Naive thymus-derived CD4-positive, alpha-beta T cell (primary cell): Measurements from ENCODE around the gene PIP4K2A. TPM values are rescaled to one million over a fixed set of nuclear protein-coding genes. Genes with fewer than 3 reads are reported as not detected.
A peak's percentile ranks its signal among the peaks of the same experiment; 100 is the strongest.

Experiments
- ATAC-seq: fragments of 150-1000 bp; cut with Tn5 transposase; 2 replicates; pipeline ENCODE4 v1.10.0; 2021; ENCODE audit warnings: mild to moderate bottlenecking, moderate library complexity
- CTCF ChIA-PET: fragments of 350-600 bp; sonication (Branson Sonifier 250); formaldehyde crosslinking; loops from one replicate; lab custom pipeline; 2021; ENCODE audit warnings: antibody characterized with exemption; lab: Charles Lee
- POLR2A ChIA-PET: fragments of 350-600 bp; sonication (Branson Sonifier 250); formaldehyde crosslinking; loops from one replicate; lab custom pipeline; 2021; ENCODE audit warnings: antibody characterized with exemption, inconsistent platforms; lab: Charles Lee
- DNase-seq, 9 donors: peaks; one replicate each; pipeline versions ENCODE4 v3.0.0 to v3.0.0-alpha.2; 2020 to 2022; ENCODE audit warnings: mixed read lengths in 1 of 9
- H3K27ac ChIP-seq: one replicate; pipeline ENCODE4 v1.7.0; 2013; ENCODE audit warnings: mild to moderate bottlenecking, low read depth, low read length, moderate library complexity
- H3K27me3 ChIP-seq, 2 donors: one replicate each; pipeline ENCODE4 v1.7.0; 2013; ENCODE audit warnings: low read length in 2 of 2, mild to moderate bottlenecking in 2 of 2, moderate library complexity in 2 of 2; ENCODE audit not compliant: control insufficient read depth in 2 of 2, insufficient read depth in 2 of 2
- H3K36me3 ChIP-seq, 3 experiments: 1 replicate in 2 of 3; 2 replicates in 1 of 3; pipeline ENCODE4 v1.7.0; 2013; ENCODE audit warnings: low read length in 3 of 3, mild to moderate bottlenecking in 3 of 3, moderate library complexity in 1 of 3; ENCODE audit not compliant: insufficient read depth in 3 of 3, control insufficient read depth in 2 of 3
- H3K4me1 ChIP-seq, 2 donors: one replicate each; pipeline ENCODE4 v1.7.0; 2013; ENCODE audit warnings: low read length in 2 of 2, mild to moderate bottlenecking in 2 of 2, moderate library complexity in 1 of 2; ENCODE audit not compliant: control insufficient read depth in 2 of 2, insufficient read depth in 2 of 2
- H3K4me3 ChIP-seq: 2 replicates; pipeline ENCODE4 v1.7.0; 2013; ENCODE audit warnings: mild to moderate bottlenecking, low read length
- H3K9me3 ChIP-seq, 3 experiments: 1 replicate in 2 of 3; 2 replicates in 1 of 3; pipeline ENCODE4 v1.7.0; 2013; ENCODE audit warnings: low read length in 3 of 3; ENCODE audit not compliant: control insufficient read depth in 2 of 3
- H3K27ac Mint-ChIP-seq, 9 donors: one replicate each; pipeline ENCODE4 v1.8.0; 2020 to 2022; ENCODE audit warnings: mixed read lengths in 9 of 9, mild to moderate bottlenecking in 8 of 9, moderate library complexity in 5 of 9, inconsistent platforms in 2 of 9
- H3K27me3 Mint-ChIP-seq, 5 donors: one replicate each; pipeline ENCODE4 v1.8.0; 2021 to 2022; ENCODE audit warnings: mixed read lengths in 5 of 5, mild to moderate bottlenecking in 1 of 5
- H3K36me3 Mint-ChIP-seq, 5 donors: one replicate each; pipeline ENCODE4 v1.8.0; 2020 to 2022; ENCODE audit warnings: mixed read lengths in 5 of 5, mild to moderate bottlenecking in 3 of 5, inconsistent platforms in 1 of 5
- H3K4me1 Mint-ChIP-seq, 7 donors: one replicate each; pipeline ENCODE4 v1.8.0; 2020 to 2022; ENCODE audit warnings: mixed read lengths in 7 of 7, mild to moderate bottlenecking in 3 of 7, inconsistent platforms in 1 of 7
- H3K4me3 Mint-ChIP-seq, 10 donors: one replicate each; pipeline ENCODE4 v1.8.0; 2020 to 2022; ENCODE audit warnings: mild to moderate bottlenecking in 10 of 10, mixed read lengths in 10 of 10, moderate library complexity in 6 of 10, inconsistent platforms in 2 of 10
- H3K9me3 Mint-ChIP-seq, 11 donors: one replicate each; pipeline ENCODE4 v1.8.0; 2020 to 2022; ENCODE audit warnings: mixed read lengths in 11 of 11, mild to moderate bottlenecking in 4 of 11, inconsistent platforms in 1 of 11, moderate library complexity in 1 of 11
- intact Hi-C, 2 donors: fragments of 100-400 bp; cut with micrococcal nuclease; formaldehyde crosslinking; loops; one replicate each; pipeline ENCODE4 v1.15.1; 2023
- polyA plus RNA-seq, 2 donors: library from polyadenylated mRNA; unstranded; fragments of 300-500 nt; fragmentation: Illumina TruSeq; gene quantifications; one replicate each; pipeline ENCODE4 v1.2.3, GENCODE V29; 2021
- total RNA-seq, 6 experiments: library from RNA in 5 of 6; stranded (reverse) in 5 of 6; gene quantifications; 1 replicate in 5 of 6; 2 replicates in 1 of 6; pipeline ENCODE4 v1.2.3 and lab custom pipeline; 2021 to 2026

The PIP4K2A gene
- total and polyA plus RNA-seq, 7 experiments from 2014 or later = 40.9 to 152 (median 134) TPM

- Mint-ChIP-seq H3K4me3 (no peak overlapping the region), H3K36me3 (peaks cover 17 to 81% (median 50%) of the 10 kb centered on the region in 5 donors), H3K27ac (peak overlapping the region in 1 of 9 donors; percentile 8), H3K9me3 (peaks cover 0 to 2% (median 0%) of the 10 kb centered on the region in 11 donors), H3K4me1 (peaks cover 3 to 16% (median 14%) of the 10 kb centered on the region in 7 donors), H3K27me3 (no peaks in the 10 kb centered on the region)
- ChIA-PET CTCF (no interaction called here), POLR2A (interaction anchor here (0.6 kb wide), 1 partner anchor 828 kb away, joined by 3 read pairs; no protein-coding TSS in a partner anchor)
- intact Hi-C loops = no loop called here
- Histone ChIP-seq H3K9me3 (no peaks in the 10 kb centered on the region), H3K27me3 (no peaks in the 10 kb centered on the region), H3K4me1 (peaks cover 0 to 8% of the 10 kb centered on the region in 2 donors), H3K4me3 (no peak overlapping the region), H3K36me3 (peaks cover 10 to 99% (median 50%) of the 10 kb centered on the region in 3 experiments), H3K27ac (no peak overlapping the region)
- ATAC-seq = no peak
- DNase-seq = no peak
These were observed 171.6 kb downstream of the PIP4K2A start for GRCh38 chr10:22542773-22543172.

- Mint-ChIP-seq H3K9me3 (peaks cover 0 to 2% (median 0%) of the 10 kb centered on the region in 11 donors), H3K27ac (peak overlapping the region in 6 of 9 donors; percentile 12 to 70 (median 44)), H3K4me1 (peaks cover 3 to 14% (median 12%) of the 10 kb centered on the region in 7 donors), H3K36me3 (peaks cover 22 to 82% (median 49%) of the 10 kb centered on the region in 5 donors), H3K27me3 (no peaks in the 10 kb centered on the region), H3K4me3 (no peak overlapping the region)
- Histone ChIP-seq H3K4me1 (peaks cover 0 to 8% of the 10 kb centered on the region in 2 donors), H3K27me3 (no peaks in the 10 kb centered on the region), H3K9me3 (no peaks in the 10 kb centered on the region), H3K27ac (no peak overlapping the region), H3K36me3 (peaks cover 8 to 99% (median 43%) of the 10 kb centered on the region in 3 experiments), H3K4me3 (no peak overlapping the region)
- POLR2A ChIA-PET = interaction anchor here (0.6 kb wide), 1 partner anchor 827 kb away, joined by 3 read pairs; no protein-coding TSS in a partner anchor
- intact Hi-C loops = no loop called here
- CTCF ChIA-PET = no interaction called here
- DNase-seq (no peak), ATAC-seq (no peak)
These were observed 172.5 kb downstream of the PIP4K2A start for GRCh38 chr10:22541900-22542299.

GRCh38 chr10:22539579-22540298 is 174.6 kb downstream of the PIP4K2A start:
- ChIA-PET CTCF (no interaction called here), POLR2A (interaction anchor here (0.6 kb wide), 1 partner anchor 192 kb away, joined by 3 read pairs; no protein-coding TSS in a partner anchor)
- Histone ChIP-seq H3K4me3 (no peak overlapping the region), H3K27ac (no peak overlapping the region), H3K4me1 (peaks cover 0 to 2% of the 10 kb centered on the region in 2 donors), H3K9me3 (no peaks in the 10 kb centered on the region), H3K36me3 (peaks cover 8 to 94% (median 35%) of the 10 kb centered on the region in 3 experiments), H3K27me3 (no peaks in the 10 kb centered on the region)
- Mint-ChIP-seq H3K4me1 (peaks cover 0 to 7% (median 3%) of the 10 kb centered on the region in 7 donors), H3K9me3 (peaks cover 0 to 3% (median 0%) of the 10 kb centered on the region in 11 donors), H3K36me3 (peaks cover 30 to 89% (median 65%) of the 10 kb centered on the region in 5 donors), H3K4me3 (no peak overlapping the region), H3K27ac (peak overlapping the region in 3 of 9 donors; percentile 5 to 65 (median 45)), H3K27me3 (no peaks in the 10 kb centered on the region)
- ATAC-seq (no peak), DNase-seq (no peak)
- intact Hi-C loops = no loop called here

GRCh38 chr10:22537810-22538209 is 176.6 kb downstream of the PIP4K2A start:
- no peaks in the 10 kb centered on the region for H3K27me3 Mint-ChIP-seq
- ATAC-seq (no peak), DNase-seq (no peak)
- peaks cover 0 to 5% (median 0%) of the 10 kb centered on the region in 7 donors for H3K4me1 Mint-ChIP-seq
- peak overlapping the region in 2 of 9 donors; percentile 21 to 28 for H3K27ac Mint-ChIP-seq
- H3K27ac ChIP-seq = no peak overlapping the region
- intact Hi-C loops = no loop called here
- H3K4me1 ChIP-seq = no peaks in the 10 kb centered on the region
- no peak overlapping the region for H3K4me3 Mint-ChIP-seq
- H3K9me3 Mint-ChIP-seq = peaks cover 0 to 3% (median 0%) of the 10 kb centered on the region in 11 donors
- peaks cover 30 to 94% (median 67%) of the 10 kb centered on the region in 5 donors for H3K36me3 Mint-ChIP-seq
- peaks cover 8 to 74% (median 28%) of the 10 kb centered on the region in 3 experiments for H3K36me3 ChIP-seq
- no peak overlapping the region for H3K4me3 ChIP-seq
- H3K27me3 ChIP-seq = no peaks in the 10 kb centered on the region
- CTCF ChIA-PET = no interaction called here
- no peaks in the 10 kb centered on the region for H3K9me3 ChIP-seq
- POLR2A ChIA-PET = no interaction called here

- Mint-ChIP-seq H3K9me3 (peaks cover 0 to 9% (median 3%) of the 10 kb centered on the region in 11 donors), H3K27me3 (no peaks in the 10 kb centered on the region), H3K4me1 (peaks cover 0 to 3% (median 0%) of the 10 kb centered on the region in 7 donors), H3K36me3 (peaks cover 26 to 82% (median 62%) of the 10 kb centered on the region in 5 donors), H3K27ac (peak overlapping the region in 2 of 9 donors; percentile 21 to 64), H3K4me3 (peak overlapping the region in 1 of 10 donors; percentile 10)
- DNase-seq (no peak), ATAC-seq (no peak)
- no peaks in the 10 kb centered on the region for H3K4me1 ChIP-seq
- POLR2A ChIA-PET = no interaction called here
- no peaks in the 10 kb centered on the region for H3K9me3 ChIP-seq
- intact Hi-C loops = no loop called here
- H3K36me3 ChIP-seq = peaks cover 8 to 63% (median 27%) of the 10 kb centered on the region in 3 experiments
- no peak overlapping the region for H3K4me3 ChIP-seq
- CTCF ChIA-PET = interaction anchor here (0.5 kb wide), 1 partner anchor 410 kb away, joined by 3 read pairs; no protein-coding TSS in a partner anchor
- H3K27ac ChIP-seq = no peak overlapping the region
- no peaks in the 10 kb centered on the region for H3K27me3 ChIP-seq
These were observed 177.8 kb downstream of the PIP4K2A start for GRCh38 chr10:22536620-22537019.

- ChIA-PET POLR2A (no interaction called here), CTCF (no interaction called here)
- no peak overlapping the region for H3K27ac ChIP-seq
- H3K4me3 ChIP-seq = no peak overlapping the region
- intact Hi-C loops = no loop called here
- Mint-ChIP-seq H3K4me3 (no peak overlapping the region), H3K27me3 (no peaks in the 10 kb centered on the region), H3K36me3 (peaks cover 23 to 67% (median 56%) of the 10 kb centered on the region in 5 donors), H3K9me3 (peaks cover 0 to 24% (median 3%) of the 10 kb centered on the region in 11 donors), H3K4me1 (no peaks in the 10 kb centered on the region), H3K27ac (peak overlapping the region in 2 of 9 donors; percentile 12 to 16)
- H3K9me3 ChIP-seq = no peaks in the 10 kb centered on the region
- no peak for ATAC-seq
- no peaks in the 10 kb centered on the region for H3K4me1 ChIP-seq
- H3K36me3 ChIP-seq = peaks cover 8 to 47% (median 16%) of the 10 kb centered on the region in 3 experiments
- H3K27me3 ChIP-seq = no peaks in the 10 kb centered on the region
- no peak for DNase-seq
These were observed 179.4 kb downstream of the PIP4K2A start for GRCh38 chr10:22534849-22535604.
